ENCODE data around the gene RETREG1.

Gene RETREG1

GRCh38 chr5:16500024-16500423 lies 116.8 kb downstream of the RETREG1 start:
- Histone ChIP-seq H3K9me3 (ENCODE audit: low read depth, low read length) (no peaks in the 10 kb centered on the region), H3K36me3 (ENCODE audit: insufficient read depth, low read length) (no peaks in the 10 kb centered on the region), H3K9ac (ENCODE audit: insufficient read length) (no peak overlapping the region), H3K4me3 (no peak overlapping the region), H3K27ac (no peak overlapping the region)
- no peak for DNase-seq (ENCODE audit: low read depth, low spot score)
- TF ChIP-seq POLR2AphosphoS5 (IDR thresholded peaks at IDR 0.05; ENCODE audit: borderline replicate concordance, low read depth, low read length) (no peak), FOXP2 (optimal IDR thresholded peaks at IDR 0.05; ENCODE audit: control extremely low read depth, extremely low read length, insufficient read depth) (no peak), EZH2 (IDR thresholded peaks at IDR 0.05) (no peak)

- DNase-seq (ENCODE audit: low read depth, low spot score), result no peak
- Histone ChIP-seq H3K9me3 (ENCODE audit: low read depth, low read length) (no peaks in the 10 kb centered on the region), H3K4me3 (no peak overlapping the region), H3K9ac (ENCODE audit: insufficient read length) (no peak overlapping the region), H3K36me3 (ENCODE audit: insufficient read depth, low read length) (no peaks in the 10 kb centered on the region), H3K27ac (no peak overlapping the region)
- TF ChIP-seq POLR2AphosphoS5 (IDR thresholded peaks at IDR 0.05; ENCODE audit: borderline replicate concordance, low read depth, low read length), result no peak
- TF ChIP-seq EZH2 (IDR thresholded peaks at IDR 0.05), result no peak
- TF ChIP-seq FOXP2 (optimal IDR thresholded peaks at IDR 0.05; ENCODE audit: control extremely low read depth, extremely low read length, insufficient read depth), result no peak
These were observed 119.3 kb downstream of the RETREG1 start for GRCh38 chr5:16497546-16497945.

GRCh38 chr5:16493261-16493660 lies 123.5 kb downstream of the RETREG1 start:
- H3K4me3 ChIP-seq, result no peak overlapping the region
- H3K9ac ChIP-seq (ENCODE audit: insufficient read length), result no peak overlapping the region
- H3K36me3 ChIP-seq (ENCODE audit: insufficient read depth, low read length), result no peaks in the 10 kb centered on the region
- no peaks in the 10 kb centered on the region for H3K9me3 ChIP-seq (ENCODE audit: low read depth, low read length)
- peak overlapping the region; percentile 25; the same call in 1 of the 2 replicates for H3K27ac ChIP-seq
- DNase-seq (ENCODE audit: low read depth, low spot score), result no peak
- no peak for TF ChIP-seq FOXP2 (optimal IDR thresholded peaks at IDR 0.05; ENCODE audit: control extremely low read depth, extremely low read length, insufficient read depth)
- TF ChIP-seq POLR2AphosphoS5 (IDR thresholded peaks at IDR 0.05; ENCODE audit: borderline replicate concordance, low read depth, low read length), result no peak
- no peak for TF ChIP-seq EZH2 (IDR thresholded peaks at IDR 0.05)

- no peak for DNase-seq (ENCODE audit: low read depth, low spot score)
These were observed 124.2 kb downstream of the RETREG1 start for GRCh38 chr5:16492398-16493140.

GRCh38 chr5:16490911-16491310 lies 125.9 kb downstream of the RETREG1 start:
- H3K9me3 ChIP-seq (ENCODE audit: low read depth, low read length), result no peaks in the 10 kb centered on the region
- H3K9ac ChIP-seq (ENCODE audit: insufficient read length), result no peak overlapping the region
- DNase-seq (ENCODE audit: low read depth, low spot score), result no peak
- no peak overlapping the region for H3K4me3 ChIP-seq
- H3K36me3 ChIP-seq (ENCODE audit: insufficient read depth, low read length), result no peaks in the 10 kb centered on the region
- H3K27ac ChIP-seq, result no peak overlapping the region
- TF ChIP-seq POLR2AphosphoS5 (IDR thresholded peaks at IDR 0.05; ENCODE audit: borderline replicate concordance, low read depth, low read length) (no peak), FOXP2 (optimal IDR thresholded peaks at IDR 0.05; ENCODE audit: control extremely low read depth, extremely low read length, insufficient read depth) (no peak), EZH2 (IDR thresholded peaks at IDR 0.05) (no peak)

More at GRCh38 chr5:16492398-16493140, 124.2 kb downstream of the RETREG1 start:
- Histone ChIP-seq H3K9me3 (ENCODE audit: low read depth, low read length) (no peaks in the 10 kb centered on the region), H3K36me3 (ENCODE audit: insufficient read depth, low read length) (no peaks in the 10 kb centered on the region), H3K4me3 (no peak overlapping the region), H3K27ac (no peak overlapping the region), H3K9ac (ENCODE audit: insufficient read length) (no peak overlapping the region)
- TF ChIP-seq POLR2AphosphoS5 (IDR thresholded peaks at IDR 0.05; ENCODE audit: borderline replicate concordance, low read depth, low read length) (no peak), EZH2 (IDR thresholded peaks at IDR 0.05) (no peak), FOXP2 (optimal IDR thresholded peaks at IDR 0.05; ENCODE audit: control extremely low read depth, extremely low read length, insufficient read depth) (no peak)

GRCh38 chr5:16489322-16489791 lies 127.4 kb downstream of the RETREG1 start:
- TF ChIP-seq FOXP2 (optimal IDR thresholded peaks at IDR 0.05; ENCODE audit: control extremely low read depth, extremely low read length, insufficient read depth) (no peak), EZH2 (IDR thresholded peaks at IDR 0.05) (no peak), POLR2AphosphoS5 (IDR thresholded peaks at IDR 0.05; ENCODE audit: borderline replicate concordance, low read depth, low read length) (no peak)
- H3K36me3 ChIP-seq (ENCODE audit: insufficient read depth, low read length), result no peaks in the 10 kb centered on the region
- H3K9ac ChIP-seq (ENCODE audit: insufficient read length), result peak overlapping the region; percentile 35
- peak overlapping the region; percentile 77 for H3K27ac ChIP-seq
- no peaks in the 10 kb centered on the region for H3K9me3 ChIP-seq (ENCODE audit: low read depth, low read length)
- peak; percentile 58 for DNase-seq (ENCODE audit: low read depth, low spot score)
- peak overlapping the region; percentile 22; the same call in 1 of the 2 replicates for H3K4me3 ChIP-seq

GRCh38 chr5:16487456-16487855 lies 129.3 kb downstream of the RETREG1 start:
- H3K36me3 ChIP-seq (ENCODE audit: insufficient read depth, low read length), result no peaks in the 10 kb centered on the region
- no peak for DNase-seq (ENCODE audit: low read depth, low spot score)
- H3K9ac ChIP-seq (ENCODE audit: insufficient read length), result no peak overlapping the region
- H3K9me3 ChIP-seq (ENCODE audit: low read depth, low read length), result no peaks in the 10 kb centered on the region
- H3K4me3 ChIP-seq, result no peak overlapping the region
- TF ChIP-seq EZH2 (IDR thresholded peaks at IDR 0.05) (no peak), FOXP2 (optimal IDR thresholded peaks at IDR 0.05; ENCODE audit: control extremely low read depth, extremely low read length, insufficient read depth) (no peak), POLR2AphosphoS5 (IDR thresholded peaks at IDR 0.05; ENCODE audit: borderline replicate concordance, low read depth, low read length) (no peak)
- H3K27ac ChIP-seq, result no peak overlapping the region

GRCh38 chr5:16486711-16487111 lies 130.1 kb downstream of the RETREG1 start:
- no peak for DNase-seq (ENCODE audit: low read depth, low spot score)
- no peaks in the 10 kb centered on the region for H3K36me3 ChIP-seq (ENCODE audit: insufficient read depth, low read length)
- no peak overlapping the region for H3K9ac ChIP-seq (ENCODE audit: insufficient read length)
- TF ChIP-seq POLR2AphosphoS5 (IDR thresholded peaks at IDR 0.05; ENCODE audit: borderline replicate concordance, low read depth, low read length), result no peak
- no peak for TF ChIP-seq EZH2 (IDR thresholded peaks at IDR 0.05)
- TF ChIP-seq FOXP2 (optimal IDR thresholded peaks at IDR 0.05; ENCODE audit: control extremely low read depth, extremely low read length, insufficient read depth), result no peak
- no peak overlapping the region for H3K27ac ChIP-seq
- no peak overlapping the region for H3K4me3 ChIP-seq
- H3K9me3 ChIP-seq (ENCODE audit: low read depth, low read length), result no peaks in the 10 kb centered on the region
